Mammary epithelial cell (primary cell): Measurements from ENCODE around the gene NUAK1.

Experiments used
- CTCF ChIP-seq, 2 donors: IDR thresholded peaks in 1 of 2; conservative IDR thresholded peaks in 1 of 2; 2 replicates each; pipeline ENCODE4 v1.5.1; 2011 to 2012; ENCODE audit warnings: inconsistent platforms in 2 of 2, low read length in 2 of 2, mild to moderate bottlenecking in 2 of 2, control low read depth in 1 of 2, low read depth in 1 of 2; ENCODE audit not compliant: insufficient read depth in 1 of 2; ENCODE audit errors: extremely low read depth in 1 of 2
- EZH2 ChIP-seq: IDR thresholded peaks from 2 replicates; pipeline ENCODE4 v1.6.1; 2012; ENCODE audit warnings: low read length, inconsistent platforms, borderline replicate concordance

GRCh38 chr12:106123551-106124081, 15.1 kb downstream of the NUAK1 start:
- TF ChIP-seq CTCF (conservative IDR thresholded peaks at IDR 0.05 in 1 of 2, IDR thresholded peaks at IDR 0.05 in 1 of 2; ENCODE audit: extremely low read depth in 1 of 2, insufficient read depth in 1 of 2, low read depth in 1 of 2, low read length in 2 of 2) (no peak), EZH2 (no peak)
